A549 (cell line): Measurements from ENCODE around the gene PSG1.
"Not testable (repeated sequence)": the region's sequence is repeated elsewhere in the genome, so short reads cannot be mapped to it uniquely, and the experiment has no call there.

ENCODE experiments used
- GATA3 ChIP-seq: IDR thresholded peaks from 2 replicates; pipeline ENCODE4 v1.6.1; 2012; ENCODE audit warnings: borderline replicate concordance
- HOXA7 ChIP-seq: fragments of 250-450 bp; sonication (Bioruptor Pico); IDR thresholded peaks from 2 replicates; pipeline ENCODE4 v1.5.0; 2020; ENCODE audit warnings: mild to moderate bottlenecking, moderate library complexity
- KDM5A ChIP-seq: fragments of 200-600 bp; sonication (generic); IDR thresholded peaks from 2 replicates; pipeline ENCODE4 v1.6.1; 2016; ENCODE audit warnings: antibody characterized with exemption, mild to moderate bottlenecking
- MAFK ChIP-seq: fragments of 450-650 bp; IDR thresholded peaks from 2 replicates; pipeline ENCODE4 v1.6.1; 2014; ENCODE audit not compliant: partially characterized antibody
- PHF8 ChIP-seq: fragments of 200-600 bp; sonication (generic); IDR thresholded peaks from 2 replicates; pipeline ENCODE4 v1.6.1; 2016; ENCODE audit warnings: low read depth, mild to moderate bottlenecking, antibody characterized with exemption, moderate library complexity, borderline replicate concordance

DNA sequence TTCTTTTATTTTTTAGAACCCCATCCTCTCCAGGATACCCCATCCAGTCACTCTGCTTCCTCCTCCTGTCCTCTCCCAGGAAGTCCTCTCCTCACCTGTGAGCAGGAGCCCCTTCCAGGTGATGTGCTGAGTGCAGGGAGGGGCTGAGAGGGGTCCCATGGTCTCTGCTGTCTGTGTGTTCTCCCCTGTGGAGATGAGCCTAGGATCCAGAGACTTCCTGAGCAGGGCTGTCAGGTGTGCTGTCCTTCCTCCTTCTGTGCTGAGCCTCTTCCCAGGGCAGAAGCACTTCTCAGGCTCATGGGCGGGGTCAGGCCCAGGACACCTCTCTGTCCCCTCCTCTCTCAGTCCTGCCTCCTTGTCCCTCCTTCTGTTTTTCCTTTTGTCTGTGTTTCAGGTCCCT is 38.1 kb upstream of the PSG1 start, which contains the start of gene PSG6:
- TF ChIP-seq MAFK; GATA3; PHF8; KDM5A; HOXA7 (CRISPR knock-in tag): not testable (repeated sequence)
